ENCODE measurements around the gene RFTN2.
"Not testable (repeated sequence)": the region's sequence is repeated elsewhere in the genome, so short reads cannot be mapped to it uniquely, and the experiment has no call there.

Gene RFTN2

GRCh38 chr2:197571627-197572271 is 103.6 kb downstream of the RFTN2 start:
- no peaks in the 10 kb centered on the region for H3K36me3 ChIP-seq
- H3K4me1 ChIP-seq = no peaks in the 10 kb centered on the region
- H3K4me3 ChIP-seq (ENCODE audit: low read depth, low read length) = no peak overlapping the region
- H3K27me3 ChIP-seq = no peaks in the 10 kb centered on the region
- no peaks in the 10 kb centered on the region; the same call in 1 of the 2 replicates for H3K9me3 ChIP-seq
- TF ChIP-seq CTCF (IDR thresholded peaks at IDR 0.05; ENCODE audit: low read depth, low read length) = no peak
- no peak for DNase-seq

- no peaks in the 10 kb centered on the region; the same call in 1 of the 2 replicates for H3K4me1 ChIP-seq
- H3K27me3 ChIP-seq = no peaks in the 10 kb centered on the region
- no peaks in the 10 kb centered on the region for H3K9me3 ChIP-seq
- H3K36me3 ChIP-seq = peaks cover 10% of the 10 kb centered on the region; the same call in 1 of the 2 replicates
- H3K4me3 ChIP-seq (ENCODE audit: low read depth, low read length) = no peak overlapping the region
- no peak for TF ChIP-seq CTCF (IDR thresholded peaks at IDR 0.05; ENCODE audit: low read depth, low read length)
- DNase-seq = no peak
Measured at GRCh38 chr2:197560146-197560665, 115.2 kb downstream of the RFTN2 start.

DNA sequence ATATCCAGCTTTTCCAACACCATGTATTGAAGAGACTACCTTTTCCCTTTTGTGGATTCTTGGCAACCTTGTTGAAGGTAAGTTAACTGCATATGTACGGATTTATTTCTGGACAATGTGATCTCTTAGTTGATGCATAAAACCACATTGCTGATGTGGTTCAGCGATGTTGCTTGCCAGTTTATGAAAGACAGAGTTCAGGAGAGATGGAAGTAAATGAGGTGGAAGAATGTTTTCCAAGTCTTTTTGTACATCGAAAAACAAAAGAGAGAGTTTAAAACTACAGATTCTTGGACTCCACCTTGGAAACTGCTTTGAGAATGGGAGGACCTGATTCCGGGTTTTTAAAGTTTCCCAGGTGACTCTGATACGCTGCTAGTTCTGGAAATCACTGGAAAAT is 115.7 kb downstream of the RFTN2 start:
- no peak for TF ChIP-seq CTCF (IDR thresholded peaks at IDR 0.05; ENCODE audit: low read depth, low read length)
- no peak for DNase-seq
- H3K4me1 ChIP-seq = no peaks in the 10 kb centered on the region; the same call in 1 of the 2 replicates

DNA sequence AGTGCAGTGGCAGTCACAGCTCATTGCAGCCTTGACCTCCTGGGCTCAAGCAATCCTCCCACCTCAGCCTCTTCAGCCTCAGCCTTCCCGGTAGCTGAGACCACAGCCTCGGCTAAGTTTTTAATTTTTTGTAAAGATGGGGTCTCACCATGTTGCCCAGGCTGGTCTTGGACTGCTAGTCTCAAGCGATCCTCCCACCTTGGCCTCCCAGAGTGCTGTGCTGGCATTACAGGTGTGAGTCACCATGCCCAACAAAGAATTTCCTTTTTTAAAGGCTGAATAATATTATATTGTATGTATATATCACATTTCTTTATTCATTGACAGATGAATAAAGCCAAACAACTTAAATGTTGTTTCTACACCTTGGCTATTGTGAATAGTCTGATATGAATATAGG is 117.0 kb downstream of the RFTN2 start:
- peaks cover 21% of the 10 kb centered on the region for H3K36me3 ChIP-seq
- H3K9me3 ChIP-seq = no peaks in the 10 kb centered on the region
- H3K4me1 ChIP-seq = no peaks in the 10 kb centered on the region; the same call in 1 of the 2 replicates
- no peaks in the 10 kb centered on the region for H3K27me3 ChIP-seq
- no peak for TF ChIP-seq CTCF (IDR thresholded peaks at IDR 0.05; ENCODE audit: low read depth, low read length)
- no peak for DNase-seq
- no peak overlapping the region for H3K4me3 ChIP-seq (ENCODE audit: low read depth, low read length)

More for the DNA sequence above, 115.7 kb downstream of the RFTN2 start:
- Histone ChIP-seq H3K27me3 (no peaks in the 10 kb centered on the region), H3K9me3 (no peaks in the 10 kb centered on the region), H3K36me3 (peaks cover 10% of the 10 kb centered on the region; the same call in 1 of the 2 replicates), H3K4me3 (ENCODE audit: low read depth, low read length) (no peak overlapping the region)

DNA sequence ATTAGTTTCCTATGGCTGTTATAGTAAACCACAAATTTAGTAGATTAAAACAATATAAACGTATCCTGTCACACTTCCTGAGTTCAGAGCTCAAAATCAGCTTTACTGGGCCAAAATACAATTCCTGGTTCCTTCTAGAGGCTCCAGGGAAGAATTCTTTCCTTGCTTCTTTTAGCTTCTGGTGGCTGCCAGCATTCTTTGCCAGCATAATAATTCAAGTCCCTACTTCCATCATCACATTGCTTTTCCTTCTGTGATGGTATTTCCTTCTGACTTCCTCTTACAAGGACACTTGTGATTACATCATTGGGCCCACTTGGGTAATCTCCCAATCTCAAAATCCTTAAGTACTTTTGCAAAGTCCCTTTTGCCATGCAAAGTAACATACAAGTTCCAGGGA is 118.9 kb downstream of the RFTN2 start:
- TF ChIP-seq CTCF (IDR thresholded peaks at IDR 0.05; ENCODE audit: low read depth, low read length) = no peak
- no peaks in the 10 kb centered on the region for H3K27me3 ChIP-seq
- DNase-seq = no peak
- peaks cover 24% of the 10 kb centered on the region for H3K36me3 ChIP-seq
- H3K9me3 ChIP-seq = no peaks in the 10 kb centered on the region
- H3K4me1 ChIP-seq = no peaks in the 10 kb centered on the region; the same call in 1 of the 2 replicates
- H3K4me3 ChIP-seq (ENCODE audit: low read depth, low read length) = no peak overlapping the region

DNA sequence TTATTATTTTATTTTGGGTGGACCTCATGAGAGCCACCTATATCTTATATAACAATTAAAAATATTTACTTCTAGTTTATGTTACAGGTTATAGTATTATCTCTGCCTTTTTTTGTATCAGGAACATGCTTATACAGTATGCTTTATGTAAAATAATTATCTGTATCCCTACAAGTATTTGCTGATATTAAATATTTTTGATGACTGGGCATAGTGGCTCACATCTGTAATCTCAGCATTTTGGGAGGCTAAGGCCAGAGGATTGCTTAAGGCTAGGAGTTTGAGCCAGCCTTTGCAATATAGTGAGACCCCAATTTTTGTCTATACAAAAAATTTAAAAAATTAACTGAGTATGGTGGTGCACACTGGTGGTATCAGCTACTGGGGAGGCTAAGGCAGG is 119.9 kb downstream of the RFTN2 start:
- Histone ChIP-seq H3K4me1 (no peaks in the 10 kb centered on the region; the same call in 1 of the 2 replicates), H3K27me3 (no peaks in the 10 kb centered on the region), H3K36me3 (peaks cover 26% of the 10 kb centered on the region), H3K9me3 (no peaks in the 10 kb centered on the region), H3K4me3 (ENCODE audit: low read depth, low read length) (no peak overlapping the region)
- TF ChIP-seq CTCF (IDR thresholded peaks at IDR 0.05; ENCODE audit: low read depth, low read length) = no peak
- no peak for DNase-seq

GRCh38 chr2:197551260-197551659 is 124.1 kb downstream of the RFTN2 start:
- not testable (repeated sequence) for H3K9me3 ChIP-seq; DNase-seq; H3K4me3 ChIP-seq (ENCODE audit: low read depth, low read length); H3K27me3 ChIP-seq; H3K4me1 ChIP-seq
- H3K36me3 ChIP-seq = peaks cover 41% of the 10 kb centered on the region

Measured in BE2C (cell line).